PC-9 (cell line): ENCODE results near the gene MTF2.
"Not testable (repeated sequence)": the region's sequence is repeated elsewhere in the genome, so short reads cannot be mapped to it uniquely, and the experiment has no call there.

Experiments used
- EZH2 ChIP-seq: fragments of 200-600 bp; sonication (generic); IDR thresholded peaks from 2 replicates; pipeline ENCODE4 v1.8.0; 2017; ENCODE audit warnings: antibody characterized with exemption, low read depth
- TF ChIP-seq, protein P1 (sequence below): fragments of 200-600 bp; sonication (generic); conservative IDR thresholded peaks from 2 replicates; pipeline ENCODE4 v1.6.1; 2017; ENCODE audit warnings: mixed run types, antibody characterized with exemption, mild to moderate bottlenecking, moderate library complexity

- TF ChIP-seq, protein P1, sequence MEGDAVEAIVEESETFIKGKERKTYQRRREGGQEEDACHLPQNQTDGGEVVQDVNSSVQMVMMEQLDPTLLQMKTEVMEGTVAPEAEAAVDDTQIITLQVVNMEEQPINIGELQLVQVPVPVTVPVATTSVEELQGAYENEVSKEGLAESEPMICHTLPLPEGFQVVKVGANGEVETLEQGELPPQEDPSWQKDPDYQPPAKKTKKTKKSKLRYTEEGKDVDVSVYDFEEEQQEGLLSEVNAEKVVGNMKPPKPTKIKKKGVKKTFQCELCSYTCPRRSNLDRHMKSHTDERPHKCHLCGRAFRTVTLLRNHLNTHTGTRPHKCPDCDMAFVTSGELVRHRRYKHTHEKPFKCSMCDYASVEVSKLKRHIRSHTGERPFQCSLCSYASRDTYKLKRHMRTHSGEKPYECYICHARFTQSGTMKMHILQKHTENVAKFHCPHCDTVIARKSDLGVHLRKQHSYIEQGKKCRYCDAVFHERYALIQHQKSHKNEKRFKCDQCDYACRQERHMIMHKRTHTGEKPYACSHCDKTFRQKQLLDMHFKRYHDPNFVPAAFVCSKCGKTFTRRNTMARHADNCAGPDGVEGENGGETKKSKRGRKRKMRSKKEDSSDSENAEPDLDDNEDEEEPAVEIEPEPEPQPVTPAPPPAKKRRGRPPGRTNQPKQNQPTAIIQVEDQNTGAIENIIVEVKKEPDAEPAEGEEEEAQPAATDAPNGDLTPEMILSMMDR, result not testable (repeated sequence)
- TF ChIP-seq EZH2, result not testable (repeated sequence)
Measured at GRCh38 chr1:93165895-93166294, 86.8 kb downstream of the MTF2 start.
